NB4 (cell line): ENCODE results near the gene CDKAL1.

ENCODE experiments used
- POLR2A ChIP-seq: IDR thresholded peaks from 2 replicates; pipeline ENCODE4 v1.6.1; 2011; ENCODE audit warnings: mild to moderate bottlenecking; ENCODE audit not compliant: insufficient read length; ENCODE audit errors: extremely low read depth
- TF ChIP-seq, protein P1 (sequence below): IDR thresholded peaks from one replicate; pipeline ENCODE4 v1.5.1; 2012; ENCODE audit warnings: low read depth, low read length
- TF ChIP-seq, protein P2 (sequence below): IDR thresholded peaks from 2 replicates; pipeline ENCODE4 v1.6.1; 2011; ENCODE audit warnings: low read depth, low read length

DNA sequence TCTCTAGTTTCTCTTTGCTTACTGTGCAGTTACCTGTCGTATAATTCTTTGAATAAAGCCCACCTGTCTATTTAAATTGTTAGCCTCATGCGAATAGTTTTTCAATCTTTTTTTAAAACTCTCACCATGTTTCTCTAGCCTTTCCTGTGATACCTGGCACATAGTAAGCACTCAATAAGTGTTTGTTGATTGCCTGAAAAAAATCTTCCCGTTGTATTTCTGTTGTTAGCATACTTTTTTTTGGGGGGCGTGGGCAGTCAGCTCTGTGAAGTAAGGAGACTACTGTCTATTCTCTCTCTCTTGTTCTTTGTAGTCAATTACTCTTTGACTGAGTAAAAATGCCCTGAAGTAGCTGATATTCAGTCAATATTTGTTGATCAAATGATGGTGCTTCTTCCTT, 205.8 kb downstream of the CDKAL1 start:
- TF ChIP-seq, protein P1, sequence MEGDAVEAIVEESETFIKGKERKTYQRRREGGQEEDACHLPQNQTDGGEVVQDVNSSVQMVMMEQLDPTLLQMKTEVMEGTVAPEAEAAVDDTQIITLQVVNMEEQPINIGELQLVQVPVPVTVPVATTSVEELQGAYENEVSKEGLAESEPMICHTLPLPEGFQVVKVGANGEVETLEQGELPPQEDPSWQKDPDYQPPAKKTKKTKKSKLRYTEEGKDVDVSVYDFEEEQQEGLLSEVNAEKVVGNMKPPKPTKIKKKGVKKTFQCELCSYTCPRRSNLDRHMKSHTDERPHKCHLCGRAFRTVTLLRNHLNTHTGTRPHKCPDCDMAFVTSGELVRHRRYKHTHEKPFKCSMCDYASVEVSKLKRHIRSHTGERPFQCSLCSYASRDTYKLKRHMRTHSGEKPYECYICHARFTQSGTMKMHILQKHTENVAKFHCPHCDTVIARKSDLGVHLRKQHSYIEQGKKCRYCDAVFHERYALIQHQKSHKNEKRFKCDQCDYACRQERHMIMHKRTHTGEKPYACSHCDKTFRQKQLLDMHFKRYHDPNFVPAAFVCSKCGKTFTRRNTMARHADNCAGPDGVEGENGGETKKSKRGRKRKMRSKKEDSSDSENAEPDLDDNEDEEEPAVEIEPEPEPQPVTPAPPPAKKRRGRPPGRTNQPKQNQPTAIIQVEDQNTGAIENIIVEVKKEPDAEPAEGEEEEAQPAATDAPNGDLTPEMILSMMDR = no peak
- TF ChIP-seq POLR2A = no peak
- TF ChIP-seq, protein P2, sequence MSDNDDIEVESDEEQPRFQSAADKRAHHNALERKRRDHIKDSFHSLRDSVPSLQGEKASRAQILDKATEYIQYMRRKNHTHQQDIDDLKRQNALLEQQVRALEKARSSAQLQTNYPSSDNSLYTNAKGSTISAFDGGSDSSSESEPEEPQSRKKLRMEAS = no peak
